Trophoblast cell (in vitro differentiated cells and primary cell): Measurements from ENCODE around the gene DHX30. TPM values are rescaled to one million over a fixed set of nuclear protein-coding genes. Genes with fewer than 3 reads are reported as not detected.
"Not testable (repeated sequence)": the region's sequence is repeated elsewhere in the genome, so short reads cannot be mapped to it uniquely, and the experiment has no call there.

Experiments
- DNase-seq, 2 donors: peaks; one replicate each; pipeline ENCODE4 v3.0.0-alpha.2; 2016
- H2AFZ ChIP-seq: 2 replicates; pipeline ENCODE4 v1.6.1; 2013; ENCODE audit warnings: low read length, moderate library complexity, mild to moderate bottlenecking; ENCODE audit not compliant: insufficient read depth, poor library complexity
- H2AK5ac ChIP-seq: 2 replicates; pipeline ENCODE4 v1.6.1; 2013; ENCODE audit warnings: mild to moderate bottlenecking, low read length
- H2BK120ac ChIP-seq: 2 replicates; pipeline ENCODE4 v1.6.1; 2013; ENCODE audit warnings: low read length, mild to moderate bottlenecking, moderate library complexity; ENCODE audit not compliant: insufficient read depth, poor library complexity
- H2BK12ac ChIP-seq: 2 replicates; pipeline ENCODE4 v1.6.1; 2013; ENCODE audit warnings: mild to moderate bottlenecking, low read length, moderate library complexity
- H2BK5ac ChIP-seq: 2 replicates; pipeline ENCODE4 v1.6.1; 2013; ENCODE audit warnings: low read length, low read depth, moderate library complexity, mild to moderate bottlenecking; ENCODE audit not compliant: poor library complexity
- H3K14ac ChIP-seq: 2 replicates; pipeline ENCODE4 v1.6.1; 2013; ENCODE audit warnings: mild to moderate bottlenecking, low read length
- H3K18ac ChIP-seq: 2 replicates; pipeline ENCODE4 v1.6.1; 2013; ENCODE audit warnings: mild to moderate bottlenecking, low read length
- H3K23ac ChIP-seq: 2 replicates; pipeline ENCODE4 v1.6.1; 2013; ENCODE audit warnings: low read length
- H3K27ac ChIP-seq: 2 replicates; pipeline ENCODE4 v1.5.1; 2013; ENCODE audit warnings: low read depth, mild to moderate bottlenecking, inconsistent platforms, low read length, moderate library complexity
- H3K27me3 ChIP-seq: 2 replicates; pipeline ENCODE4 v1.6.1; 2013; ENCODE audit warnings: inconsistent platforms, mild to moderate bottlenecking, low read length, moderate library complexity; ENCODE audit not compliant: insufficient read depth
- H3K36me3 ChIP-seq, 2 experiments: 1 replicate in 1 of 2; 2 replicates in 1 of 2; pipeline ENCODE4 v1.6.1; 2013; ENCODE audit warnings: low read length in 2 of 2, mild to moderate bottlenecking in 2 of 2, moderate library complexity in 1 of 2; ENCODE audit not compliant: insufficient read depth in 2 of 2, control insufficient read depth in 1 of 2
- H3K4ac ChIP-seq: 2 replicates; pipeline ENCODE4 v1.6.1; 2013; ENCODE audit warnings: low read depth, mild to moderate bottlenecking, low read length, moderate library complexity
- H3K4me1 ChIP-seq, 2 experiments: 1 replicate in 1 of 2; 2 replicates in 1 of 2; pipeline ENCODE4 v1.6.1; 2013; ENCODE audit warnings: low read length in 2 of 2, mild to moderate bottlenecking in 2 of 2, moderate library complexity in 1 of 2; ENCODE audit not compliant: insufficient read depth in 2 of 2, control insufficient read depth in 1 of 2
- H3K4me2 ChIP-seq: 2 replicates; pipeline ENCODE4 v1.6.1; 2013; ENCODE audit warnings: inconsistent platforms, mild to moderate bottlenecking, low read length, moderate library complexity
- H3K4me3 ChIP-seq: 2 replicates; pipeline ENCODE4 v1.5.1; 2013; ENCODE audit warnings: mild to moderate bottlenecking, low read depth, low read length, inconsistent platforms
- H3K79me1 ChIP-seq: one replicate; pipeline ENCODE4 v1.6.1; 2013; ENCODE audit warnings: low read length
- H3K79me2 ChIP-seq: 2 replicates; pipeline ENCODE4 v1.6.1; 2013; ENCODE audit warnings: low read length, mild to moderate bottlenecking; ENCODE audit not compliant: control insufficient read depth, insufficient read depth, poor library complexity
- H3K9ac ChIP-seq: 2 replicates; pipeline ENCODE4 v1.6.1; 2013; ENCODE audit warnings: mild to moderate bottlenecking, low read length
- H3K9me3 ChIP-seq: 2 replicates; pipeline ENCODE4 v1.6.1; 2013; ENCODE audit warnings: low read depth, mild to moderate bottlenecking, control low read depth, inconsistent platforms, low read length; ENCODE audit not compliant: insufficient read depth
- H4K12ac ChIP-seq: 2 replicates; pipeline ENCODE4 v1.6.1; 2013; ENCODE audit warnings: low read depth, mild to moderate bottlenecking, low read length, moderate library complexity
- H4K8ac ChIP-seq: 2 replicates; pipeline ENCODE4 v1.6.1; 2013; ENCODE audit warnings: low read depth, mild to moderate bottlenecking, low read length, moderate library complexity
- H4K91ac ChIP-seq: one replicate; pipeline ENCODE4 v1.6.1; 2013; ENCODE audit warnings: low read depth, mild to moderate bottlenecking, low read length, moderate library complexity
- WGBS: extraction: QIAGEN DNeasy Blood & Tissue Kit; methylation state at CpG from one replicate; pipeline ENCODE4 v1.1.7; 2013; ENCODE audit warnings: missing lambda C conversion rate; ENCODE audit not compliant: insufficient read length, insufficient coverage; ENCODE audit errors: extremely low coverage; 5-methylcytosine and 5-hydroxymethylcytosine counted together
- polyA plus RNA-seq: library from polyadenylated mRNA; stranded (reverse); fragments of 200-250 nt; gene quantifications from 2 replicates; pipeline ENCODE4 v1.2.3, GENCODE V29; 2013

Gene DHX30
- polyA plus RNA-seq = 31.1 and 31.4 TPM in 2 replicates

- H3K18ac ChIP-seq = peak within 1 kb of the TSS; percentile 98
- peak within 1 kb of the TSS; percentile 97 for H2BK120ac ChIP-seq
- peak within 1 kb of the TSS; percentile 71 for H3K4ac ChIP-seq
- peak; percentile 68 to 81 for DNase-seq
- peak within 1 kb of the TSS; percentile 91 for H3K4me3 ChIP-seq
- no peaks in the 10 kb centered on the region for H3K9me3 ChIP-seq
- H3K9ac ChIP-seq = peak within 1 kb of the TSS; percentile 96
- H3K27me3 ChIP-seq = no peaks in the 10 kb centered on the region
- H3K27ac ChIP-seq = peak within 1 kb of the TSS; percentile 99
- H3K23ac ChIP-seq = no peak within 1 kb of the TSS
- peaks cover 4 to 10% of the 10 kb centered on the region in 2 experiments for H3K36me3 ChIP-seq
- H2BK12ac ChIP-seq = no peak within 1 kb of the TSS
- peak within 1 kb of the TSS; percentile 98 for H2AFZ ChIP-seq
- peak within 1 kb of the TSS; percentile 97 for H4K91ac ChIP-seq
- peak within 1 kb of the TSS; percentile 52 for H2AK5ac ChIP-seq
- peak within 1 kb of the TSS; percentile 99 for H2BK5ac ChIP-seq
- no CpG with 5 or more reads among the region's 90 CpGs for WGBS
- peak within 1 kb of the TSS; percentile 99 for H4K12ac ChIP-seq
- H3K4me1 ChIP-seq = peaks cover 3 to 4% of the 10 kb centered on the region in 2 experiments
- peak within 1 kb of the TSS; percentile 88 for H3K4me2 ChIP-seq
- H4K8ac ChIP-seq = peak within 1 kb of the TSS; percentile 91
- peaks cover 20% of the 10 kb centered on the region for H3K79me1 ChIP-seq
- H3K79me2 ChIP-seq = peaks cover 10% of the 10 kb centered on the region
- H3K14ac ChIP-seq = peak within 1 kb of the TSS; percentile 98
Measured at GRCh38 chr3:47802734-47803479, at the start of gene DHX30. Gene DHX30 (plus strand): TSS chr3:47803138. CDS start chr3:47810684, 7,546 bp downstream.

GRCh38 chr3:47758261-47759025, 44.5 kb upstream of the DHX30 start:
- H4K91ac ChIP-seq = no peak overlapping the region
- H3K27me3 ChIP-seq = no peaks in the 10 kb centered on the region
- H4K8ac ChIP-seq = no peak overlapping the region
- peaks cover 4% of the 10 kb centered on the region for H3K79me2 ChIP-seq
- no CpG with 5 or more reads among the region's 14 CpGs for WGBS
- H3K18ac ChIP-seq = no peak overlapping the region
- no peak for DNase-seq
- no peak overlapping the region for H2AK5ac ChIP-seq
- H3K9ac ChIP-seq = no peak overlapping the region
- H2BK12ac ChIP-seq = no peak overlapping the region
- H3K9me3 ChIP-seq = no peaks in the 10 kb centered on the region
- H2BK5ac ChIP-seq = no peak overlapping the region
- H3K4me3 ChIP-seq = no peak overlapping the region
- no peak overlapping the region for H2BK120ac ChIP-seq
- no peak overlapping the region for H3K4me2 ChIP-seq
- H3K23ac ChIP-seq = no peak overlapping the region
- H4K12ac ChIP-seq = no peak overlapping the region
- no peak overlapping the region for H2AFZ ChIP-seq
- H3K14ac ChIP-seq = no peak overlapping the region
- no peak overlapping the region for H3K27ac ChIP-seq
- H3K79me1 ChIP-seq = no peaks in the 10 kb centered on the region
- no peaks in the 10 kb centered on the region for H3K4me1 ChIP-seq
- H3K4ac ChIP-seq = peak overlapping the region; percentile 52
- peaks cover 7 to 22% of the 10 kb centered on the region in 2 experiments for H3K36me3 ChIP-seq

- not testable (repeated sequence) for H3K23ac ChIP-seq, DNase-seq, H3K79me2 ChIP-seq, H3K27me3 ChIP-seq, H2BK120ac ChIP-seq, H3K14ac ChIP-seq, H3K9ac ChIP-seq, H3K79me1 ChIP-seq, H3K4me1 ChIP-seq, H3K27ac ChIP-seq, H3K18ac ChIP-seq, H2AK5ac ChIP-seq, H2AFZ ChIP-seq, H3K9me3 ChIP-seq, H4K12ac ChIP-seq, H2BK5ac ChIP-seq, H3K4me2 ChIP-seq, H2BK12ac ChIP-seq, H3K4me3 ChIP-seq, H4K8ac ChIP-seq, H4K91ac ChIP-seq
- peaks cover 11 to 26% of the 10 kb centered on the region in 2 experiments for H3K36me3 ChIP-seq
- WGBS = no CpG with 5 or more reads among the region's 4 CpGs
- H3K4ac ChIP-seq = peak overlapping the region; percentile 62
Measured at GRCh38 chr3:47760207-47760606, 42.7 kb upstream of the DHX30 start.

GRCh38 chr3:47761046-47761445, 41.9 kb upstream of the DHX30 start:
- no CpG with 5 or more reads among the region's 4 CpGs for WGBS

More at GRCh38 chr3:47761046-47761445, 41.9 kb upstream of the DHX30 start:
- Histone ChIP-seq H3K4me1 (no peaks in the 10 kb centered on the region), H2BK5ac (no peak overlapping the region), H3K9ac (no peak overlapping the region), H2AFZ (no peak overlapping the region), H3K36me3 (peaks cover 11 to 26% of the 10 kb centered on the region in 2 experiments), H3K4ac (no peak overlapping the region), H3K27ac (no peak overlapping the region), H3K14ac (no peak overlapping the region), H4K12ac (no peak overlapping the region), H3K4me3 (no peak overlapping the region), H3K27me3 (no peaks in the 10 kb centered on the region), H3K4me2 (no peak overlapping the region), H2AK5ac (no peak overlapping the region), H3K18ac (no peak overlapping the region), H4K91ac (no peak overlapping the region), H2BK120ac (no peak overlapping the region), H3K23ac (no peak overlapping the region), H3K9me3 (no peaks in the 10 kb centered on the region), H3K79me2 (peaks cover 4% of the 10 kb centered on the region), H3K79me1 (no peaks in the 10 kb centered on the region), H2BK12ac (no peak overlapping the region), H4K8ac (no peak overlapping the region)
- DNase-seq = no peak
